Esophagus squamous epithelium (tissue), 4 donors: ENCODE results near the gene TMEM263.

Experiments
- CTCF ChIP-seq, 6 experiments: fragments of 450-650 bp in 4 of 6; fragments of 200-600 bp in 2 of 6; sonication (generic) in 2 of 6; IDR thresholded peaks; one replicate each; pipeline ENCODE4 v1.5.1; 2016 to 2019; ENCODE audit warnings: antibody characterized with exemption in 6 of 6, mild to moderate bottlenecking in 4 of 6, moderate library complexity in 4 of 6
- POLR2A ChIP-seq, 4 donors: fragments of 450-650 bp; IDR thresholded peaks; one replicate each; pipeline ENCODE4 v1.6.1; 2017; ENCODE audit warnings: antibody characterized with exemption in 4 of 4, mild to moderate bottlenecking in 4 of 4, moderate library complexity in 3 of 4

- TF ChIP-seq CTCF (IDR thresholded peaks at IDR 0.05), result no peak
- TF ChIP-seq POLR2A (IDR thresholded peaks at IDR 0.05), result no peak
Observed at GRCh38 chr12:106997916-106998315, 42.2 kb downstream of the TMEM263 start.
